H9 (cell line): ENCODE results near the gene C21orf58. TPM values are rescaled to one million over a fixed set of nuclear protein-coding genes. Genes with fewer than 3 reads are reported as not detected.

ENCODE experiments used
- DNase-seq: peaks from one replicate; pipeline ENCODE4 v3.0.0-alpha.2; 2017
- H2AFZ ChIP-seq: one replicate; pipeline ENCODE4 v1.6.1; 2013; ENCODE audit warnings: mild to moderate bottlenecking, low read length, control low read depth, moderate library complexity
- H2AK5ac ChIP-seq: 2 replicates; pipeline ENCODE4 v1.6.1; 2013; ENCODE audit warnings: low read length, control low read depth, mixed read lengths; ENCODE audit not compliant: insufficient read length
- H2BK120ac ChIP-seq: one replicate; pipeline ENCODE4 v1.6.1; 2013; ENCODE audit warnings: low read depth, mild to moderate bottlenecking, low read length, control low read depth, inconsistent platforms; ENCODE audit not compliant: poor library complexity, severe bottlenecking
- H2BK12ac ChIP-seq: 2 replicates; pipeline ENCODE4 v1.6.1; 2013; ENCODE audit warnings: low read length, control low read depth, mixed read lengths, low read depth; ENCODE audit not compliant: insufficient read length
- H2BK15ac ChIP-seq: 2 replicates; pipeline ENCODE4 v1.6.1; 2013; ENCODE audit warnings: low read depth, low read length, control low read depth
- H2BK20ac ChIP-seq: one replicate; pipeline ENCODE4 v1.6.1; 2013; ENCODE audit warnings: low read depth, mild to moderate bottlenecking, low read length, control low read depth, inconsistent platforms; ENCODE audit not compliant: poor library complexity, severe bottlenecking
- H2BK5ac ChIP-seq: 2 replicates; pipeline ENCODE4 v1.6.1; 2013; ENCODE audit warnings: low read length, control low read depth, mixed read lengths; ENCODE audit not compliant: insufficient read length
- H3K14ac ChIP-seq: 2 replicates; pipeline ENCODE4 v1.6.1; 2013; ENCODE audit warnings: low read length, control low read depth; ENCODE audit not compliant: insufficient read depth
- H3K18ac ChIP-seq: 2 replicates; pipeline ENCODE4 v1.6.1; 2013; ENCODE audit warnings: low read depth, mild to moderate bottlenecking, mixed read lengths, low read length, control low read depth; ENCODE audit not compliant: insufficient read length
- H3K23ac ChIP-seq: 2 replicates; pipeline ENCODE4 v1.6.1; 2013; ENCODE audit warnings: low read length, control low read depth, mixed read lengths, low read depth; ENCODE audit not compliant: insufficient read length
- H3K23me2 ChIP-seq: 2 replicates; pipeline ENCODE4 v1.6.1; 2013; ENCODE audit warnings: low read depth, mild to moderate bottlenecking, mixed read lengths, low read length, control low read depth; ENCODE audit not compliant: insufficient read length, poor library complexity, severe bottlenecking
- H3K27ac ChIP-seq: 2 replicates; pipeline ENCODE4 v1.5.1; 2013; ENCODE audit warnings: low read length, control low read depth, mixed read lengths, low read depth; ENCODE audit not compliant: insufficient read length
- H3K27me3 ChIP-seq: 2 replicates; pipeline ENCODE4 v1.6.1; 2013; ENCODE audit warnings: low read length, control low read depth, inconsistent platforms; ENCODE audit not compliant: insufficient read depth
- H3K4ac ChIP-seq: 2 replicates; pipeline ENCODE4 v1.6.1; 2013; ENCODE audit warnings: low read depth, mild to moderate bottlenecking, control low read depth, inconsistent platforms, low read length, moderate library complexity
- H3K4me1 ChIP-seq: 2 replicates; pipeline ENCODE4 v1.6.1; 2013; ENCODE audit warnings: low read length, control low read depth, inconsistent platforms; ENCODE audit not compliant: insufficient read depth
- H3K4me2 ChIP-seq: 2 replicates; pipeline ENCODE4 v1.6.1; 2013; ENCODE audit warnings: low read length, control low read depth, mixed read lengths; ENCODE audit not compliant: insufficient read length, insufficient read depth
- H3K56ac ChIP-seq: 2 replicates; pipeline ENCODE4 v1.6.1; 2013; ENCODE audit warnings: low read depth, mild to moderate bottlenecking, mixed read lengths, low read length, control low read depth; ENCODE audit not compliant: insufficient read length
- H3K79me1 ChIP-seq: 2 replicates; pipeline ENCODE4 v1.6.1; 2013; ENCODE audit warnings: low read depth, mild to moderate bottlenecking, moderate library complexity, low read length, control low read depth, inconsistent platforms; ENCODE audit not compliant: insufficient read depth, poor library complexity, severe bottlenecking
- H3K79me2 ChIP-seq: 2 replicates; pipeline ENCODE4 v1.6.1; 2013; ENCODE audit warnings: low read length, control low read depth, inconsistent platforms; ENCODE audit not compliant: insufficient read depth
- H3K9ac ChIP-seq: 2 replicates; pipeline ENCODE4 v1.6.1; 2013; ENCODE audit warnings: low read length, control low read depth, mixed read lengths; ENCODE audit not compliant: insufficient read length; ENCODE audit errors: extremely low read depth
- H3K9me3 ChIP-seq: one replicate; pipeline ENCODE4 v1.6.1; 2013; ENCODE audit warnings: low read depth, low read length, inconsistent platforms; ENCODE audit not compliant: control insufficient read depth
- H3T11ph ChIP-seq: one replicate; pipeline ENCODE4 v1.6.1; 2013; ENCODE audit warnings: mild to moderate bottlenecking, low read length, control low read depth, inconsistent platforms
- H4K20me1 ChIP-seq: one replicate; pipeline ENCODE4 v1.6.1; 2013; ENCODE audit not compliant: control insufficient read depth, insufficient read length, insufficient read depth
- H4K5ac ChIP-seq: 2 replicates; pipeline ENCODE4 v1.6.1; 2013; ENCODE audit warnings: low read depth, mild to moderate bottlenecking, mixed read lengths, low read length, control low read depth; ENCODE audit not compliant: insufficient read length
- H4K8ac ChIP-seq: replicated peaks from 2 replicates; pipeline ENCODE4 v1.6.1; 2013; ENCODE audit warnings: low read length, control low read depth, mixed read lengths, low read depth; ENCODE audit not compliant: insufficient read length
- H4K91ac ChIP-seq: 2 replicates; pipeline ENCODE4 v1.6.1; 2013; ENCODE audit warnings: low read depth, mild to moderate bottlenecking, moderate library complexity, mixed read lengths, low read length, control low read depth; ENCODE audit not compliant: insufficient read length
- H3K27ac Mint-ChIP-seq, 3 experiments: 2 replicates in 2 of 3; 3 replicates in 1 of 3; pipeline ENCODE4 v1.8.0; 2020 to 2021; ENCODE audit warnings: mixed read lengths in 3 of 3, mild to moderate bottlenecking in 1 of 3, moderate library complexity in 1 of 3
- H3K27me3 Mint-ChIP-seq: 2 replicates; pipeline ENCODE4 v1.8.0; 2021; ENCODE audit warnings: low read depth, mild to moderate bottlenecking, moderate library complexity, mixed read lengths
- H3K36me3 Mint-ChIP-seq, 3 experiments: 2 replicates in 2 of 3; 3 replicates in 1 of 3; pipeline ENCODE4 v1.8.0; 2020 to 2021; ENCODE audit warnings: low read depth in 3 of 3, mixed read lengths in 3 of 3; ENCODE audit not compliant: insufficient read depth in 1 of 3
- H3K4me1 Mint-ChIP-seq, 2 experiments: 2 replicates each; pipeline ENCODE4 v1.8.0; 2020; ENCODE audit warnings: mixed read lengths in 2 of 2
- H3K4me3 Mint-ChIP-seq, 2 experiments: 2 replicates in 1 of 2; 3 replicates in 1 of 2; pipeline ENCODE4 v1.8.0; 2020 to 2021; ENCODE audit warnings: mild to moderate bottlenecking in 2 of 2, mixed read lengths in 2 of 2, moderate library complexity in 1 of 2
- H3K9me3 Mint-ChIP-seq, 2 experiments: 2 replicates in 1 of 2; 3 replicates in 1 of 2; pipeline ENCODE4 v1.8.0; 2020; ENCODE audit warnings: mild to moderate bottlenecking in 2 of 2, mixed read lengths in 2 of 2, moderate library complexity in 1 of 2
- WGBS: extraction: QIAGEN DNeasy Blood & Tissue Kit; methylation state at CpG from one replicate; pipeline ENCODE4 v1.1.7; 2013; ENCODE audit warnings: missing lambda C conversion rate, low lambda C conversion rate, mixed read lengths; ENCODE audit not compliant: insufficient read length; ENCODE audit errors: extremely low coverage; 5-methylcytosine and 5-hydroxymethylcytosine counted together
- total RNA-seq: library from RNA; stranded (reverse); gene quantifications from 2 replicates; pipeline ENCODE4 v1.2.1, GENCODE V29; 2021
- TF ChIP-seq, protein P1 (sequence below): fragments of 200-600 bp; sonication (generic); conservative IDR thresholded peaks from 3 replicates; pipeline ENCODE4 v1.8.0; 2021; ENCODE audit warnings: antibody characterized with exemption, mild to moderate bottlenecking

The C21orf58 gene
- total RNA-seq, 1 experiment from 2014 or later: 17.2 TPM

- Mint-ChIP-seq H3K4me3 (no peak overlapping the region), H3K27ac (peak overlapping the region in 2 of 3 experiments; percentile 49 to 60; a peak in 3 of 7 replicates)
- H3K4me2 ChIP-seq: no peak overlapping the region
Observed at GRCh38 chr21:46345861-46346260, 22.2 kb upstream of the C21orf58 start.

More at GRCh38 chr21:46345861-46346260, 22.2 kb upstream of the C21orf58 start:
- H3T11ph ChIP-seq: no peak overlapping the region
- no peaks in the 10 kb centered on the region for H3K23me2 ChIP-seq
- H2BK12ac ChIP-seq: no peak overlapping the region
- Mint-ChIP-seq H3K9me3 (no peaks in the 10 kb centered on the region; a peak in 1 of 5 replicates), H3K27me3 (no peaks in the 10 kb centered on the region), H3K36me3 (peaks cover 19 to 67% (median 60%) of the 10 kb centered on the region in 3 experiments; a peak in 6 of 7 replicates), H3K4me1 (no peaks in the 10 kb centered on the region)
- no peak overlapping the region for H4K5ac ChIP-seq
- TF ChIP-seq, protein P1, sequence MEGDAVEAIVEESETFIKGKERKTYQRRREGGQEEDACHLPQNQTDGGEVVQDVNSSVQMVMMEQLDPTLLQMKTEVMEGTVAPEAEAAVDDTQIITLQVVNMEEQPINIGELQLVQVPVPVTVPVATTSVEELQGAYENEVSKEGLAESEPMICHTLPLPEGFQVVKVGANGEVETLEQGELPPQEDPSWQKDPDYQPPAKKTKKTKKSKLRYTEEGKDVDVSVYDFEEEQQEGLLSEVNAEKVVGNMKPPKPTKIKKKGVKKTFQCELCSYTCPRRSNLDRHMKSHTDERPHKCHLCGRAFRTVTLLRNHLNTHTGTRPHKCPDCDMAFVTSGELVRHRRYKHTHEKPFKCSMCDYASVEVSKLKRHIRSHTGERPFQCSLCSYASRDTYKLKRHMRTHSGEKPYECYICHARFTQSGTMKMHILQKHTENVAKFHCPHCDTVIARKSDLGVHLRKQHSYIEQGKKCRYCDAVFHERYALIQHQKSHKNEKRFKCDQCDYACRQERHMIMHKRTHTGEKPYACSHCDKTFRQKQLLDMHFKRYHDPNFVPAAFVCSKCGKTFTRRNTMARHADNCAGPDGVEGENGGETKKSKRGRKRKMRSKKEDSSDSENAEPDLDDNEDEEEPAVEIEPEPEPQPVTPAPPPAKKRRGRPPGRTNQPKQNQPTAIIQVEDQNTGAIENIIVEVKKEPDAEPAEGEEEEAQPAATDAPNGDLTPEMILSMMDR: no peak
- no peak overlapping the region for H3K23ac ChIP-seq
- no peak overlapping the region for H3K4ac ChIP-seq
- H2BK20ac ChIP-seq: no peak overlapping the region
- no peaks in the 10 kb centered on the region for H3K79me2 ChIP-seq
- no CpG with 5 or more reads among the region's 14 CpGs for WGBS
- no peak overlapping the region for H4K91ac ChIP-seq
- no peak overlapping the region for H3K27ac ChIP-seq
- H3K27me3 ChIP-seq: no peaks in the 10 kb centered on the region
- no peak overlapping the region for H2AK5ac ChIP-seq
- no peak overlapping the region for H3K18ac ChIP-seq
- H3K14ac ChIP-seq: no peak overlapping the region
- no peaks in the 10 kb centered on the region for H4K20me1 ChIP-seq
- H2BK120ac ChIP-seq: no peak overlapping the region
- no peak overlapping the region for H3K56ac ChIP-seq
- H2BK5ac ChIP-seq: no peak overlapping the region
- H3K79me1 ChIP-seq: peaks cover 4% of the 10 kb centered on the region
- no peaks in the 10 kb centered on the region for H3K4me1 ChIP-seq
- no peaks in the 10 kb centered on the region for H3K9me3 ChIP-seq
- no peak overlapping the region for H3K9ac ChIP-seq
- no peak for DNase-seq
- H2AFZ ChIP-seq: no peak overlapping the region
- no peak overlapping the region for H2BK15ac ChIP-seq
- no peak overlapping the region for H4K8ac ChIP-seq
